GM12878 (cell line): ENCODE data around the gene EHD1. TPM values are rescaled to one million over a fixed set of nuclear protein-coding genes. Genes with fewer than 3 reads are reported as not detected.

Experiments used
- ATF3 ChIP-seq: IDR thresholded peaks from 2 replicates; pipeline ENCODE4 v1.6.1; 2011; ENCODE audit warnings: low read depth, mild to moderate bottlenecking, low read length, moderate library complexity, borderline replicate concordance; ENCODE audit errors: extremely low read depth
- BCLAF1 ChIP-seq: fragments of 450-650 bp; IDR thresholded peaks from 2 replicates; pipeline ENCODE4 v1.6.1; 2017; ENCODE audit warnings: antibody characterized with exemption, mild to moderate bottlenecking, moderate library complexity
- CREM ChIP-seq: IDR thresholded peaks from 2 replicates; pipeline ENCODE4 v1.6.1; 2014; ENCODE audit warnings: antibody characterized with exemption, low read depth
- FOXM1 ChIP-seq: IDR thresholded peaks from 2 replicates; pipeline ENCODE4 v1.6.1; 2012; ENCODE audit warnings: low read depth, mild to moderate bottlenecking, inconsistent platforms, low read length, moderate library complexity
- IKZF2 ChIP-seq, 2 experiments: fragments of 450-650 bp; IDR thresholded peaks; 2 replicates each; pipeline ENCODE4 v1.6.1; 2017; ENCODE audit warnings: mild to moderate bottlenecking in 2 of 2, moderate library complexity in 2 of 2
- IRF3 ChIP-seq: fragments of 450-650 bp; IDR thresholded peaks from 2 replicates; pipeline ENCODE4 v1.6.1; 2014; ENCODE audit warnings: mild to moderate bottlenecking
- KAT2A ChIP-seq: conservative IDR thresholded peaks from 2 replicates; pipeline ENCODE4 v1.6.1; 2011; ENCODE audit warnings: low read depth, low read length; ENCODE audit not compliant: control insufficient read depth
- LARP7 ChIP-seq: fragments of 450-650 bp; IDR thresholded peaks from 2 replicates; pipeline ENCODE4 v1.6.1; 2017; ENCODE audit warnings: mild to moderate bottlenecking
- MTA3 ChIP-seq: IDR thresholded peaks from 2 replicates; pipeline ENCODE4 v1.6.1; 2012; ENCODE audit warnings: low read length, inconsistent platforms, borderline replicate concordance
- PBX3 ChIP-seq: IDR thresholded peaks from 2 replicates; pipeline ENCODE4 v1.6.1; 2011; ENCODE audit warnings: mild to moderate bottlenecking, low read depth, low read length, moderate library complexity; ENCODE audit not compliant: insufficient replicate concordance
- RELB ChIP-seq: fragments of 450-650 bp; IDR thresholded peaks from 2 replicates; pipeline ENCODE4 v1.6.1; 2017; ENCODE audit warnings: low read depth, mild to moderate bottlenecking, moderate library complexity
- SP1 ChIP-seq: IDR thresholded peaks from one replicate; pipeline ENCODE4 v1.6.1; 2011; ENCODE audit warnings: low read depth, low read length
- TARDBP ChIP-seq: IDR thresholded peaks from 2 replicates; pipeline ENCODE4 v1.6.1; 2016; ENCODE audit warnings: borderline replicate concordance
- TCF3 ChIP-seq: IDR thresholded peaks from 2 replicates; pipeline ENCODE4 v1.6.1; 2012; ENCODE audit warnings: low read depth, mild to moderate bottlenecking, low read length, borderline replicate concordance; ENCODE audit not compliant: insufficient read depth
- ZBED1 ChIP-seq: IDR thresholded peaks from 2 replicates; pipeline ENCODE4 v1.6.1; 2016; ENCODE audit warnings: borderline replicate concordance
- ZBTB40 ChIP-seq: fragments of 450-650 bp; IDR thresholded peaks from 2 replicates; pipeline ENCODE4 v1.6.1; 2016; ENCODE audit warnings: mild to moderate bottlenecking, moderate library complexity, borderline replicate concordance
- ZNF217 ChIP-seq: fragments of 450-650 bp; IDR thresholded peaks from 2 replicates; pipeline ENCODE4 v1.6.1; 2017; ENCODE audit warnings: antibody characterized with exemption, mild to moderate bottlenecking
- ZNF384 ChIP-seq: IDR thresholded peaks from 2 replicates; pipeline ENCODE4 v1.6.1; 2012; ENCODE audit warnings: low read depth, mild to moderate bottlenecking, low read length, improper control_type of control experiment, borderline replicate concordance
- polyA plus RNA-seq, 11 experiments: library from polyadenylated mRNA; depleted of rRNA in 4 of 11; unstranded in 6 of 11; stranded (reverse) in 5 of 11; fragments of >200 nt; fragmentation: Nextera tagmentation in 4 of 11; fragmentation: Illumina TruSeq in 1 of 11; extraction: Ambion mirVana in 4 of 11; extraction: Trizol in 1 of 11; gene quantifications; 1 replicate in 1 of 11; 2 replicates in 10 of 11; pipeline versions ENCODE4 v1.2.1 to v1.2.3, GENCODE V29; 2011 to 2016; ENCODE audit warnings: inconsistent platforms in 2 of 11, missing spikeins in 2 of 11, low read depth in 1 of 11
- total RNA-seq, 4 experiments: library from RNA; depleted of rRNA in 3 of 4; stranded (reverse); fragments of >200 nt in 3 of 4; fragmentation: Illumina TruSeq in 1 of 4; extraction: Trizol in 1 of 4; gene quantifications; 2 replicates each; pipeline versions ENCODE4 v1.2.1 to v1.2.3, GENCODE V29; 2013 to 2021

Gene EHD1
- total and polyA plus RNA-seq, 10 of the 15 experiments (the other 5 are each of a cell fraction or from before 2014, with no cell fraction given) = 1.0 to 165 (median 66.5) TPM

- no peak for TF ChIP-seq RELB
- no peak for TF ChIP-seq ZBTB40
- TF ChIP-seq ZBED1 = no peak
- TF ChIP-seq SP1 = peak; percentile 18
- no peak for TF ChIP-seq ZNF384
- TF ChIP-seq MTA3 = no peak
- peak; percentile 38; the same call in 1 of the 2 replicates for TF ChIP-seq TCF3
- no peak for TF ChIP-seq TARDBP
- no peak for TF ChIP-seq IRF3
- TF ChIP-seq FOXM1 = no peak
- TF ChIP-seq ZNF217 = no peak
- peak; percentile 53 to 67 for TF ChIP-seq IKZF2 (IDR thresholded peaks at IDR 0.05)
- TF ChIP-seq KAT2A = no peak
- TF ChIP-seq LARP7 = no peak
- TF ChIP-seq BCLAF1 = no peak
- no peak for TF ChIP-seq PBX3
- peak; percentile 76; the same call in 1 of the 2 replicates for TF ChIP-seq CREM
- TF ChIP-seq ATF3 = no peak
Measured at GRCh38 chr11:64916040-64916774, 37.8 kb upstream of the EHD1 start (continued).
